HL-60 (cell line): Measurements from ENCODE around the gene ARL3.

Experiments
- GABPA ChIP-seq: IDR thresholded peaks from 2 replicates; pipeline ENCODE4 v1.6.1; 2012; ENCODE audit warnings: low read depth
- POLR2AphosphoS5 ChIP-seq: IDR thresholded peaks from 2 replicates; pipeline ENCODE4 v1.6.1; 2012; ENCODE audit warnings: low read depth

- TF ChIP-seq GABPA (no peak), POLR2AphosphoS5 (no peak)
These were observed 9.8 kb upstream of the ARL3 start for GRCh38 chr10:102723989-102724388.
